ENCODE data around the gene ELOVL4.

Gene ELOVL4

GRCh38 chr6:79947191-79948186, at the start of gene ELOVL4:
Gene ELOVL4, minus strand, starts transcription at chr6:79947553. Its CDS starts 274 bp downstream, at chr6:79947279.
- peak; percentile 23 for DNase-seq (ENCODE audit: low read depth)
- TF ChIP-seq POLR2A (IDR thresholded peaks at IDR 0.05; ENCODE audit: extremely low read depth, insufficient read length) (no peak), MAX (IDR thresholded peaks at IDR 0.05; ENCODE audit: low read depth, low read length) (no peak), MYC (IDR thresholded peaks at IDR 0.05; ENCODE audit: low read depth, low read length) (no peak)
- TF ChIP-seq, protein P1, sequence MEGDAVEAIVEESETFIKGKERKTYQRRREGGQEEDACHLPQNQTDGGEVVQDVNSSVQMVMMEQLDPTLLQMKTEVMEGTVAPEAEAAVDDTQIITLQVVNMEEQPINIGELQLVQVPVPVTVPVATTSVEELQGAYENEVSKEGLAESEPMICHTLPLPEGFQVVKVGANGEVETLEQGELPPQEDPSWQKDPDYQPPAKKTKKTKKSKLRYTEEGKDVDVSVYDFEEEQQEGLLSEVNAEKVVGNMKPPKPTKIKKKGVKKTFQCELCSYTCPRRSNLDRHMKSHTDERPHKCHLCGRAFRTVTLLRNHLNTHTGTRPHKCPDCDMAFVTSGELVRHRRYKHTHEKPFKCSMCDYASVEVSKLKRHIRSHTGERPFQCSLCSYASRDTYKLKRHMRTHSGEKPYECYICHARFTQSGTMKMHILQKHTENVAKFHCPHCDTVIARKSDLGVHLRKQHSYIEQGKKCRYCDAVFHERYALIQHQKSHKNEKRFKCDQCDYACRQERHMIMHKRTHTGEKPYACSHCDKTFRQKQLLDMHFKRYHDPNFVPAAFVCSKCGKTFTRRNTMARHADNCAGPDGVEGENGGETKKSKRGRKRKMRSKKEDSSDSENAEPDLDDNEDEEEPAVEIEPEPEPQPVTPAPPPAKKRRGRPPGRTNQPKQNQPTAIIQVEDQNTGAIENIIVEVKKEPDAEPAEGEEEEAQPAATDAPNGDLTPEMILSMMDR (IDR thresholded peaks at IDR 0.05; ENCODE audit: low read depth, low read length) = no peak
- no peak within 1 kb of the TSS for H3K4me3 ChIP-seq (ENCODE audit: low read depth, low read length)

GRCh38 chr6:79993911-79994309, 46.6 kb upstream of the ELOVL4 start:
- TF ChIP-seq MYC (IDR thresholded peaks at IDR 0.05; ENCODE audit: low read depth, low read length) = no peak
- no peak for TF ChIP-seq POLR2A (IDR thresholded peaks at IDR 0.05; ENCODE audit: extremely low read depth, insufficient read length)
- TF ChIP-seq, protein P1 (IDR thresholded peaks at IDR 0.05; ENCODE audit: low read depth, low read length) = no peak
- no peak for TF ChIP-seq MAX (IDR thresholded peaks at IDR 0.05; ENCODE audit: low read depth, low read length)
- no peak overlapping the region for H3K4me3 ChIP-seq (ENCODE audit: low read depth, low read length)
- no peak for DNase-seq (ENCODE audit: low read depth)

DNA sequence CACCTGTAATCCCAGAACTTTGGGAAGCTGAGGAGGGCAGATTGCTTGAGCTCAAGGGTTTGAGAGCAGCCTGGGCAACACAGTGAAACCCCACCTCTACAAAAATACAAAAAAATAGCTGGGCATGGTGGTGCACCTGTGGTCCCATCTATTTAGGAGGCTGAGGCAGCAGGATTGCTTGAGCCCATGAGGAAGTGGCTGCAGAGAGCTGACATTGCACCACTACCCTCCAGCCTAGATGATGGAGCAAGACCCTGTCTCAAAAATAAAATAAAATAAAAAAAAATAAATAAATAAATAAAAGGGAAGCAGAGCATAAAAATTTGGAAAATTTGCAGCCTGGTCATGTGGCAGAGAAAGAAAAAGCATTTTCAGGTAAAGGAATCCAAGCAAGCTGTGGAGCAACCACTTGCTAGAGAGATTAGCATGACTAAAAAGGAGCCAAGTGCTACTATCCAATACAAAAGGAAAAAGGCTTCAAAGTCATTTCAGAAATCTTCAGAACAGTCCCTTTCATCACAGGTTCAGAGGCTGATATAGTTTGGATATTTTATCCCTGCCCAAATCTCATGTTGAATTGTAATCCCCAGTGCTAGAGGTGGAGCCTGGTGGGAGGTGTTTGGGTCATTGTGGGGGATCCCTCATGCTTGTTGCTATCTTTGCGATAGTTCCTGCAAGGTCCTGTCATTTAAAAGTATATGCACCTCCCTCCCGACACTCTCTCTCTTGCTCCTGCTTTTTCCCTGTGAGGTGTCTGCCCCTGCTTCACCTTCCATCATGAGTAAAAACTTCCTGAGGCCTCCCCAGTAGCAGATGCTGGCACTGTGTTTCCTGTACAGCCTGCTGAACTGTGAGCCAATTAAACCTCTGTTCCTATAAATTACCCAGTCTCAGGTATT, 45.9 kb upstream of the ELOVL4 start:
- peak; percentile 37 for DNase-seq (ENCODE audit: low read depth)
- TF ChIP-seq MYC (IDR thresholded peaks at IDR 0.05; ENCODE audit: low read depth, low read length) = no peak
- TF ChIP-seq, protein P1 (IDR thresholded peaks at IDR 0.05; ENCODE audit: low read depth, low read length) = no peak
- no peak for TF ChIP-seq MAX (IDR thresholded peaks at IDR 0.05; ENCODE audit: low read depth, low read length)
- TF ChIP-seq POLR2A (IDR thresholded peaks at IDR 0.05; ENCODE audit: extremely low read depth, insufficient read length) = no peak
- H3K4me3 ChIP-seq (ENCODE audit: low read depth, low read length) = no peak overlapping the region

GRCh38 chr6:79989641-79990040, 42.3 kb upstream of the ELOVL4 start:
- TF ChIP-seq POLR2A (IDR thresholded peaks at IDR 0.05; ENCODE audit: extremely low read depth, insufficient read length) (no peak), MYC (IDR thresholded peaks at IDR 0.05; ENCODE audit: low read depth, low read length) (no peak), MAX (IDR thresholded peaks at IDR 0.05; ENCODE audit: low read depth, low read length) (no peak)
- TF ChIP-seq, protein P1 (IDR thresholded peaks at IDR 0.05; ENCODE audit: low read depth, low read length) = no peak
- DNase-seq (ENCODE audit: low read depth) = no peak
- no peak overlapping the region for H3K4me3 ChIP-seq (ENCODE audit: low read depth, low read length)

DNA sequence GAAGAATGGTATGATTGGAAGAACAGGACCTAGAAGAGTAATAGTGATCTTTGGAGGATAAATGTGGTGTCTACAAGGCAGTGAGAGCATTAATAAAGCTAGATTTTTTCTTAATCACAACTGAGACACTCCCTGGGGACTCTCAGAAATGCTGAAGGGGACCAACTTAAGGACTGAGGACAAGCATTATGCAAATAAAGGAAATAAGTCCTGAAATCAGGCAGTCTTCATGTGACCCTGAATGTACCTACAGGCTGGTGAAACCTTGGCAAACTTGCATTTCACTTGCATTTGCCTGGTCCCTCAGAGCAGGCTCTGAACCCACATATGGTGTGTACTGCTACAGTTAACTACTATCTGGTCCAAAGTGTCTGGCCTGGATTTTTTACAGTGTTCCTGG, 37.8 kb upstream of the ELOVL4 start:
- no peak for DNase-seq (ENCODE audit: low read depth)
- no peak overlapping the region for H3K4me3 ChIP-seq (ENCODE audit: low read depth, low read length)
- TF ChIP-seq MYC (IDR thresholded peaks at IDR 0.05; ENCODE audit: low read depth, low read length) = no peak
- TF ChIP-seq, protein P1 (IDR thresholded peaks at IDR 0.05; ENCODE audit: low read depth, low read length) = no peak
- no peak for TF ChIP-seq MAX (IDR thresholded peaks at IDR 0.05; ENCODE audit: low read depth, low read length)
- TF ChIP-seq POLR2A (IDR thresholded peaks at IDR 0.05; ENCODE audit: extremely low read depth, insufficient read length) = no peak
